NCI-H1105 (cell line): Measurements from ENCODE around the gene PGPEP1.
"Not testable (repeated sequence)": the region's sequence is repeated elsewhere in the genome, so short reads cannot be mapped to it uniquely, and the experiment has no call there.

Experiments
- DNase-seq: peaks from one replicate; lab custom pipeline; 2025; lab: John Stamatoyannopoulos, UW

The PGPEP1 gene

DNA sequence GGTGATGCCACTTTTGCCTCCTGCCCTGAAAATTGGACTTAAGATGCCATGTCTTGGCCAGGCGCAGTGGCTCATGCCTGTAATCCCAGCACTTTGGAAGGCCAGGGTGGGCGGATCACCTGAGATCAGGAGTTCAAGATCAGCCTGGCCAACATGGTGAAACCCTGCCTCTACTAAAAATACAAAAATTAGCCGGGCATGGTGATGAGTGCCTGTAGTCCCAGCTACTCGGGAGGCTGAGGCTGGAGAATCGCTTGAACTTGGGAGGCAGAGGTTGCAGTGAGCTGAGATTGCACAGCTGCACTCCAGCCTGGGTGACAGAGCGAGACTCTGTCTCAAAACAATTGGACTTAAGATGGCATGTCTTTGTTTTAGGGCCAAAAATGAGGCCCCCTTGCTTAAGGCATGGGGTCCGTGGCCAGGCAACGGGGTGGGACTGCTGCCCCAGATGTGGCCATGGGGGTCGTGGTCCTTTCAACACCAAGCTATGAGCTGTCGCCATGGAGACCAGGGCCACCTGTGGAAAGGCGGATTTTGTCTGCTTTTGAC, 24.0 kb downstream of the PGPEP1 start:
- not testable (repeated sequence) for DNase-seq

DNA sequence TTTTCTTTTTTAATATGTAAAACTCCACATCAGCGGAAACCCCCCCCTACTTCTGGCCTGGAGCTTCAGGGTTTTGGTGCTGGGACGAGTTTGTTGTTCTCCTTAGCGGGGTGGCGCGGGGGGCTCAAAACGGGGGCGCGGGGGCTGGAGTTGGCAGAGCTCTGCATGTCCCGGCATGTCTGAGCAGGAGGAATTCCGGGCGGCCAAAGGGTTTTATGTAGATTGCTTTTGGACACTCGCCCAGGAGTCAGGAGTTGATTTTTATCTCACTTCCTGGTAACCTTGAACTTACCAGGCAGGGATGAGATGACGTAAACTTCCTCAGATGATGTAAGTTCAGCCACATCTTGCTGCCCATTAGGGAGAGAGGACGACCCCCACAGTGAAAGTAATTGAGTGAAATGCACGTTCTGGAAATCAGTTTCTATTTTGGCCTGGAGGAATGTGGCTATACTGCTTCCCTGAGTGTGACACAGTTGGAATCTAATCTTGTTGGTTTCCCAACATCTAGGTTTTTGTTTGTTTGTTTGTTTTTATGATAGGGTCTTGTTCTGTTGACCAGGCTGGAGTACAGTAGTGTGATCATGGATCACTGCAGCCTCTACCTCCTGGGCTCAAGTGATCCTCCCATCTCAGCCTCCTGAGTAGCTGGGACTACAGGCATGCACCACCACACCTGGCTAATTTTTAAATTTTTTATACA, 24.6 kb downstream of the PGPEP1 start:
- peak; percentile 93 for DNase-seq

DNA sequence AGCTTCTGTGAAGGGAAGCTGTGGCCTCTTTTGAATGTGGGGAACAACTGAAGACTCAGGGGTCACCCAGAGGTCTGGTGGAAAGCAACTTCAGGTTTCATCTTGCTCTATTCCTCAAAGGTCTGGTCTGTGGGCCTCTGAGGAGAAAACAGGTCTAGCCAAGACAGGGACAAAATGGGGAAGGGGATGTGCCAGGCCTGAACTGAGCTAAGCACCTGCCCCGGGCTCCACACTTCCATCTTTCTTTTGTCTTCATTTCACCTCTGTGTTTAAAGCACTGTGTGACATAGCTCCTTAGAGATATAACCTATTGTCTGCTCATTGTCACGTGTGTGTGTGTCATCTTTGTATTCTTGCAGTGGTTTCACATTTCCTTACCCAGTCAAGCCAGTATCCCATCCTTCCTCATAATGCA, 25.6 kb downstream of the PGPEP1 start:
- no peak for DNase-seq

DNA sequence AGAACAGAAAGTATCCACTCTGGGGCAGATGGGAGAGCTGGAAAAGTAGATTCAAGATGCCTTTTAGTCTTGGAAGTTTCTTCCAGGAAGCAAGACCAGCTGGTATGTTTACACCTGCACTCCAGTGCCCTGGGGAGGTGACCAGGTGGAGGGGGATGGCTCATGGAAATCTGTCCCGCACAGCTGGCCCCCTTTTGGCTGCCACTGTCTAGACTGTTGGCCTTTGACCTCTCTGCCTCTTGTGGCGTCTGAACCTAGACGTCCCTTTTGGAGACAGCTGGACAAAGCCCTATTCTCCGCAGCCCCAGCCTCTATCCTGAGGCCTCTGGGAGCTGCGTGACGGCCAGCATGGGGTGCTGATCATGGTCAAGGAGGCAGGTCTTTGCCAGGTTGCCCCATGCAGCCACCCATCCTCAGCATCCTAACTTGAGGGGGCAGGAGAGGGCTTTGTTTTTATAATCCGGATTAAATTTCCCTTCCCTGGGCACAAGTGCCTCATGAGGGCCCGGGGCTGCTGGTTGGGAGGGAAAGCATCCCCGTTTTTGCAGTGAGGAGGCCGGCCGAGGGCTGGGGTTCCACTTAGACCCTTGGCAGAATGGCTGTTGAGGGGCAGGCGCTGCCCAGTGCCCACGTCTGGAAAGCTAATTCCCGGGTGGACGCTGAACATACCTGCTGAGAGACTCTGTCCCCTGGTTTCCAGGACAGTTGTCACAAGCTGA, 28.3 kb downstream of the PGPEP1 start:
- no peak for DNase-seq

DNA sequence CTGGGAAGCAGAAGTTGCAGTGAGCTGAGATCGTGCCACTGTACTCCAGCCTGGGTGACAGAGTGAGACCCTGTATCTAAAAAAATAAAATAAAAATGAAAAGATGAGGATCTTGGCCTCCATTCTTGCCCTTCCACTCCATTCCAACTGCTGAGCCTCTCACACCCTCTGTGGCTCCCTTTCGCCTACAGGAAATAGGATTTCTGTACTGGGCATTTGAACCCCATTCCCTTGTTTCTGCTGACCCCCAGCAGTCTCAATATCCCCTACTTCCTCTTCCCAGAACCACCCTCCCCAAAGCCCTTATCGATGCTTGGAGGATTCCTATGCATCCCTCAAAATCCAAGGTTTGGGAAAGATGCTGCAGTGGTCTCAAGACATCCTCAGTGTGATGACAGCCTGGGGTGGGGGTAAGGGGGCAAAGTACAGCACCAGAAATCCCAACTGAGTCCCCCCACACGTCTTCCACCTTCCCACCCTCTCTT, 33.1 kb downstream of the PGPEP1 start:
- DNase-seq, result no peak

DNA sequence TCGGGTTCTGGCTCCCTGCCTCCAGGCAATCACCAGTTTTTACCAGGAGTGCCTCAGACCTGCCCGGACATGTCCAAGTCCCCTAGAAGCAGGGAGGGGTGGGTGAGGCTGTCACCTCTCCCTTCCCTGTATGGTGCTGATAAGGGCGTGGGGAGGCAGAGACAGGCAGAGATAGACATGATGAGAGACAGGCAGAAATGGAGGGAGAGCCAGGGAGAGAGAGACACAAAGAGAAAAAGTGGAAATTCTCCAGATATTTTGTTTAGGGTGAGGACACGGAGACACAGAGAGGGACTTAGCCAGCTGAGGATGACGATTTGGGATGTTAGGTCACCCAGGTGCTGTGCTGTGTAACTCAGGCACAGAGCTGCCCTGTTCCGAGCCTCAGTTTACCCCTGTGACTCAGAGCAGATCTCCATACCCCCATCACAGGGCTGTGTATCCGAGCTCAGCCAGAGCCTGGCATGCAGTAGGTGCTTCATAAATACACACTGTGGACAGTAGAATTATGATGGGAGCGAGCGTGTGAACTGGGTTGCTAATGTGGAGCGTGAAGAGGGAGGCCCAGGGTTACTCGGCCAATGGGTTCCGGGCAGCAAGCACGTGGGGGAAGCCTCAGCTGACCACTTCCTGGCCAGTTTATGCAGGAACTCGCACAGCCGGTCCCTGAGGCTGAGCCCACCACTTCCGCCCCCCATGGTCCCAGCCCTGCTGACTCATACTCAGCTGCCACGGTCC, 33.7 kb downstream of the PGPEP1 start:
- peak; percentile 54 for DNase-seq

DNA sequence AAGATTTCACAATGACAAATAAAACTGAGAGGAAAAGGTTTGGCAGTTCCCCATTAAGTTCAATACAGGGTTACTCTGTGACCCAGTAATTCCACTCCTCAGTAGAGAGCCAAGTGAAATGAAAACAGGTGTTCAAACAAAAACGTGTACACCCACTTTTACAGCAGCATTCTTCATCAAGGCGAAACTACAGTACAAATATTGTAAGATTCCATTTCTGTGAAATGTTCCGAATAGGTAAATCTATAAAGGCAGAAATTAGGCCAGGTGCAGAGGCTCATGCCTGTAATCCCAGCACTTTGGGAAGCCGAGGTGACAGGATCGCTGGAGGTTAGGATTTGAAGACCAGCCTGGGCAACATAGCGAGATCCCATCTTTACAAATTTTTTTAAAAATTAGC, 36.6 kb downstream of the PGPEP1 start:
- no peak for DNase-seq

DNA sequence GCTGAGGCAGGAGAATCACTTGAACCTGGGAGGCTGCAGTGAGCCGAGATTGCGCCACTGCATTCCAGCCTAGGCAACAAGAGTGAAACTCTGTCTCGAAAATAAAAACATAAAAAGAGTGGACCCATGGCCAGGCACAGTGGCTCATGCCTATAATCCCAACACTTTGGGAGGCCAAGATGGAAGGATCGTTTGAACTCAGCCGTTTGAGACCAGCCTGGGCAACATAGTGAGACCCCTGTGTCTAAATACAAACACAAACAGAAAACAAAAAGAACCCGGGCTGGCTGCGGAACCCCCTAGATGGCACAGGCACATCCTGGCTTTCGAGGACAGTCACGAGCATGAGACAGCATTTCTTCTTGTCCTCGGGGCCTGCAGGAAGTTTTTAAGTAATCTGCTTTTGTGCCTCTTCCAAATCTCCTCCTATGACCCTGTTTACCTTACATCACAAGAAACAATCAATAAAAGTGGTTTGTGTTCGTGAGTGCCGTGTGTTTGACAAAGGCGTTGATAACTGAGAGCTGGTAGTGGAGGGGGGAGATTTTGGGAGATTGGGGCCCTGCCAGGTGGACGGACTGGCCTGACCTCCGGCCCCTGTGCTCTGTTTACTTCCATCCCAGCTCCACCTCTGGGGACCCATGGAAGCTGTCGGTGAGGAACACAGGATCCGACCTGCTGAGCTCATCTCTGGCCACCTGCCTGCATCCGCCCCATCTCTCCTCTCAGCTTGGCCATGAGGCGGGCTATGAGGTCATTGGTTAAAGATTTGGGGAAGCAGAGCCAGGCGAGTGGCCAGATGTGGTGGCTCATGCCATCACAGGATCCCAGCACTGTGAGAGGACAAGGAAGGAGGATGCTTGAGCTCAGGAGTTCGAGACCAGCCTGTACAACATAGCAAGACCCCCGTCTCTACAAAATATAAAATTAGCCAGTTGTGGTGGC, 39.7 kb downstream of the PGPEP1 start:
- no peak for DNase-seq

DNA sequence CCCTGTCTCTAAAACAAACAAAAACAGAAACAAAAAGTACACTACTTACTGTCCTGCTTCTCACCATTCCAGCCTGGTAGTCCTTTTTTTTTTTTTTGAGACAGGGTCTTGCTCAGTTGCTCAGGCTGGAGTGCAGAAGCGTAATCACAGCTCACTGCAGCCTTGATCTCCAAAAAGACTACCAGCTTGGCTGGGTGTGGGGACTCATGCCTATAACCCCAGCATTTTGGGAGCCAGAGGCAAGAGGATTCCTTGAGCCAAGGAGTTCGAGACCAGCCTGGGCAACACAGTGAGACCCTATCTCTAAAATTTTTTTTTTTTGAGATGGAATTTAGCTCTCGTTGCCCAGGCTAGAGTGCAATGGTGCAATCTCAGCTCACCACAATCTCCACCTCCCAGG, 40.4 kb downstream of the PGPEP1 start:
- DNase-seq, result no peak

DNA sequence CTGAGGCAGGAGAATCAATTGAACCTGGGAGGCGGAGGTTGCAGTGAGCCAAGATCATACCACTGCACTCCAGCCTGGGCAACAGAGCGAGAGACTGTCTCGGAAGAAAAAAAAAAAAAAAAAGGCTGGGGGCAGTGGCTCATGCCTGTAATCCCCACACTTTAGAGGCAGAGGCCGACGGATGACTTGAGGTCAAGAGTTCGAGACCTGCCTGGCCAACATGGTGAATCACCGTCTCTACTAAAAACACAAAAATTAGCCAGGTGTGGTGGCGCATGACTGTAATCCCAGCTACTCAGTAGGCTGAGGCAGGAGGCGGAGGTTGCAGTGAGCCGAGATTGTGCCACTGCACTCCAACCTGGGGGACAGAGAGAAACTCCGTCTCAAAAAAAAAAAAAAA, 43.2 kb downstream of the PGPEP1 start:
- DNase-seq, result not testable (repeated sequence)

DNA sequence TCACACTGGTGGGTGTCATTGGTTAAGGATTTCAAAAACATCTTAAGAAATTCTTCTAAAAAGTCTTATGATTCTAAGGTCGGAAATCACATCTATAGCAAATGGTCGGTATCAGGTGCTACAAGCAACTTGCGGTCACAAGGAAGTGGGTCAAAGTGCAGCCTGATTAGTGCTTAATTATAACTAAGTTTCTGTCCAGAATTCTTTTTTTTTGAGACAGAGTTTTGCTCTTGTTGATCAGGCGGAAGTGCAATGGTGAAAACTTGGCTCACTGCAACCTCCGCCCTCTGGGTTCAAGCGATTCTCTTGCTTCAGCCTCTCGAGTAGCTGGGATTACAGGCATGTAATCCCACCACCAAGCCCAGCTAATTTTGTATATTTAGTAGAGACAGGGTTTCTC, 44.4 kb downstream of the PGPEP1 start:
- DNase-seq, result no peak

DNA sequence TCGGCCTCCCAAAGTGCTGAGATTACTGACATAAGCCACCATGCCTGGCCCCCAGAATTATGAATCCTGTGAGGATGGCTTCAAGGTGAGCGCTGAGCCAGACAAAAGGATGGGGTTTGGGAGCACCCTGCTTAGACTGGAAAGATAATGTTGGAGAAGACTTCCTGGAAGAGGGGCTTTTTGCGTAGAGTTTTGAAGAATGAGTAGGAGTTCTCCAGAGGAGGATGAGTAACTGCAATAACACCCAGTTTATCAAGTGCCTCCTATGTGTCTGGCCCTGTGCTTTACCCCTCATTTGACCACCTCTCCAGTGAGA, 44.9 kb downstream of the PGPEP1 start:
- DNase-seq, result no peak

DNA sequence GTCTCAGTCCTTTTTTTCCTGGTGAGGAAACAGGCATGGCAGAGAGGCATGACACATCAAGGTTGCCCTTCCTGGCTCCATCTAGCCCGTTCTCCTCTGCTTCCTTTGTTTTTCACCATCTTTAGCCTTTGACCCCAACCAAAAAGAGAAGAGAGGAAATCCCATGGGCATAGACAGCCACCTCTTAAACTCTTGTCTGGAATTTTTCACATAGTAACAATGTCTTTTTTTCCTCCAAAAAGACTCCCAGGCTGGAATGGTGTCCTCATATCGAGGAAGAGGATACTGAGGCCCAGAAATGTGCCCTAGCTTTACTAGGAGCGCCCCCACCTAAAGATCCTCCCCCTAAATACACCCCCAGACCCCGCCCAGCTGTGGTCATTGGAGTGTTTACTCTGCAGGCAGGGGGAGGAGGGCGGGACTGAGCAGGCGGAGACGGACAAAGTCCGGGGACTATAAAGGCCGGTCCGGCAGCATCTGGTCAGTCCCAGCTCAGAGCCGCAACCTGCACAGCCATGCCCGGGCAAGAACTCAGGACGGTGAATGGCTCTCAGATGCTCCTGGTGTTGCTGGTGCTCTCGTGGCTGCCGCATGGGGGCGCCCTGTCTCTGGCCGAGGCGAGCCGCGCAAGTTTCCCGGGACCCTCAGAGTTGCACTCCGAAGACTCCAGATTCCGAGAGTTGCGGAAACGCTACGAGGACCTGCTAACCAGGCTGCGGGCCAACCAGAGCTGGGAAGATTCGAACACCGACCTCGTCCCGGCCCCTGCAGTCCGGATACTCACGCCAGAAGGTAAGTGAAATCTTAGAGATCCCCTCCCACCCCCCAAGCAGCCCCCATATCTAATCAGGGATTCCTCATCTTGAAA, 45.5 kb downstream of the PGPEP1 start, which contains the start of gene GDF15:
TSS of gene GDF15 (plus strand) at position 484 of the 868 bp plus-strand sequence. CDS start at position 516, 32 bp downstream.
- no peak for DNase-seq

DNA sequence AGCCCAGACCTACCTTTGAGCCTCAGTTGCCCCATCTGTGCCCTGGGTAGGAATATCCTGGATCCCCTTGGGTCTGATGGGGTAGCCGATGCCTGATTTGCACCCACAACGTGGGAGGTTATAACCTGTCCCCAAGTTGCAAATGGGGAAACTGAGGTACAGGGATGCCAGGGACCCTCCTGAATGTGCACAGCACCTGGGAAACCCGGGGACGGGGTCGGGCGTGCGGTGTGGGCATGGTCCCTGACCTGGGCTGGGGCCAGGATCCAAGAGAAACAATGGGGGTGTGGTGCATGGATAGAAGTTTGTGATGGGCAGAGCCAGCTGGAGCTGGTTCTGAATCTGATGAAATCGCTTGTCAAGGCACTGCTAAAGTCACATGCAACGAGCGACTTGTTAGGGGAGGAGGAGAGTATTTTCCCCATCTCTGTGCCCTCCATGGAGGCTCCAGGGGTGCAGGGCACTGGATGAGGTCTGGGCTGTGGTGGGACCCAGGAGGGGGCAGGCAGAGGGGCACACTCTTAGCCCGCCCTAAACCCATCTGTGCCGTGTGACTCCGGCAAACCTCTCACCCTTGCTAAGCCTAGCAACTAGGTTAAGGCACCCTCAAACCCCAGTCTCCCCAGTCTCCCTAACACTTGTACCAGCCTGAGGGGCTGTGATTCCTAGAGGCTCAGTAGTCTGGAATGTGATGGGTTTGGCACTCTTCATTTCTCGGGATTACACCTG, 46.3 kb downstream of the PGPEP1 start:
- DNase-seq, result no peak

DNA sequence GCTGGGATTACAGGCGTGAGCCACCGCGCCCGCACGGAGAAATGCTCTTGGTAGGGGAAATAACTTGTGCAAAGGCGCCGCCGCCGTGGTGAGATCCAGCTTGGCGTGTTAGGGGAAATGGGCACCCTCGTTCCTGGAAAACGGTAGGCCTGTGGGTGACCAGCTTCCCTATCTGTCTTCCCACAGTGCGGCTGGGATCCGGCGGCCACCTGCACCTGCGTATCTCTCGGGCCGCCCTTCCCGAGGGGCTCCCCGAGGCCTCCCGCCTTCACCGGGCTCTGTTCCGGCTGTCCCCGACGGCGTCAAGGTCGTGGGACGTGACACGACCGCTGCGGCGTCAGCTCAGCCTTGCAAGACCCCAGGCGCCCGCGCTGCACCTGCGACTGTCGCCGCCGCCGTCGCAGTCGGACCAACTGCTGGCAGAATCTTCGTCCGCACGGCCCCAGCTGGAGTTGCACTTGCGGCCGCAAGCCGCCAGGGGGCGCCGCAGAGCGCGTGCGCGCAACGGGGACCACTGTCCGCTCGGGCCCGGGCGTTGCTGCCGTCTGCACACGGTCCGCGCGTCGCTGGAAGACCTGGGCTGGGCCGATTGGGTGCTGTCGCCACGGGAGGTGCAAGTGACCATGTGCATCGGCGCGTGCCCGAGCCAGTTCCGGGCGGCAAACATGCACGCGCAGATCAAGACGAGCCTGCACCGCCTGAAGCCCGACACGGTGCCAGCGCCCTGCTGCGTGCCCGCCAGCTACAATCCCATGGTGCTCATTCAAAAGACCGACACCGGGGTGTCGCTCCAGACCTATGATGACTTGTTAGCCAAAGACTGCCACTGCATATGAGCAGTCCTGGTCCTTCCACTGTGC, 47.9 kb downstream of the PGPEP1 start:
- DNase-seq, result peak; percentile 85

DNA sequence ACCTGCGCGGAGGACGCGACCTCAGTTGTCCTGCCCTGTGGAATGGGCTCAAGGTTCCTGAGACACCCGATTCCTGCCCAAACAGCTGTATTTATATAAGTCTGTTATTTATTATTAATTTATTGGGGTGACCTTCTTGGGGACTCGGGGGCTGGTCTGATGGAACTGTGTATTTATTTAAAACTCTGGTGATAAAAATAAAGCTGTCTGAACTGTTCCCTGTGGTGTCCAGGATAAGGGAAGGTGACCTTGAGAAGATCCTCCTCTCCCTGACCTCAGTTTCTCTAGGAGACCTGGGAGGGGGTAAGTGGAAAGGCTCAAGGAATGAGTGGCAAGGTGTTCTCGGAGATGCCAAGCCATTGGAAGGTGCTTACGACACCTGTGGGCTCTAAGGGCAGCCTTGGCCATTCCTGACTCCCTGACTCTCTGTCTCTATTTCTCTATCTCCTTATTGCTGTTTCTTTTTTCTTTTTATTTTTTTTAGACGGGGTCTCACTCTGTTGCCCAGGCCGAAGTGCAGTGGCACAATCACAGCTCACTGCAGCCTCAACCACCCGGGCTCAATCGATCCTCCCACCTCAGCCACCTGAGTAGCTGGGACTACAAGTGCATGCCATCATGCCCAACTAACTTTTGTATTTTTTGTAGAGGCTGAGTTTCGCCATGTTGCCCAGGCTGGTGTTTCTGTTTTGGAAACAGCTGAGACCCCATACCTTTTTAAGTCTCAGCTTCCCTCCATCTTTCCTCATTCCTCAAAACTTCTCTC, 48.7 kb downstream of the PGPEP1 start:
- DNase-seq, result no peak

DNA sequence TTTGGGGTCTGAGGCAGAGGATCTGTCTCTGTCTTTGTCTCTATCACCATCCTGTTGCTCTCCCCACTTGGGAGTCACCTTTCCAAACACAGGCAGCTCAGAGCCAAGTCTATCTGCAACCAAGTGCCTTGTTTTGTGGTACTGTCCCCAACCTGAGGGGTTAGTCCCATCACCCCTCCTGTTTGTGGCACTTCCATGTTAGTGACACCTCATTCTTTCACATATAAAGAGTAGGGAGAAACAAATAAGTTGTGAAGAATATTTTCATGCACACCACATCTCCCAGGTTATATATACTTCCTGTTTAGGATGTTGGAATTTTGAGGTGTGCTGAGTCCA, 49.3 kb downstream of the PGPEP1 start:
- DNase-seq, result no peak
